Endothelial cell (in vitro differentiated cells): ENCODE results near the gene KCNG2. TPM values are rescaled to one million over a fixed set of nuclear protein-coding genes. Genes with fewer than 3 reads are reported as not detected.

ENCODE experiments used
- DNase-seq: peaks from one replicate; pipeline ENCODE4 v3.0.0; 2021; ENCODE audit warnings: low spot score
- H3K27ac Mint-ChIP-seq: one replicate; pipeline ENCODE4 v1.8.0; 2021; ENCODE audit warnings: mixed read lengths, inconsistent platforms; ENCODE audit not compliant: unreplicated experiment
- H3K27me3 Mint-ChIP-seq: one replicate; pipeline ENCODE4 v1.8.0; 2021; ENCODE audit warnings: mild to moderate bottlenecking, moderate library complexity, mixed read lengths, inconsistent platforms; ENCODE audit not compliant: unreplicated experiment
- H3K36me3 Mint-ChIP-seq: one replicate; pipeline ENCODE4 v1.8.0; 2021; ENCODE audit warnings: mild to moderate bottlenecking, low read depth, mixed read lengths, inconsistent platforms; ENCODE audit not compliant: unreplicated experiment
- H3K4me1 Mint-ChIP-seq: one replicate; pipeline ENCODE4 v1.8.0; 2021; ENCODE audit warnings: mild to moderate bottlenecking, mixed read lengths, inconsistent platforms; ENCODE audit not compliant: unreplicated experiment
- H3K4me3 Mint-ChIP-seq: one replicate; pipeline ENCODE4 v1.8.0; 2021; ENCODE audit warnings: mild to moderate bottlenecking, mixed read lengths, inconsistent platforms; ENCODE audit not compliant: unreplicated experiment
- H3K9me3 Mint-ChIP-seq: one replicate; pipeline ENCODE4 v1.8.0; 2021; ENCODE audit warnings: mixed read lengths, inconsistent platforms; ENCODE audit not compliant: unreplicated experiment
- CTCF ChIP-seq: fragments of 200-600 bp; sonication (generic); IDR thresholded peaks from one replicate; pipeline ENCODE4 v1.5.0; 2021; ENCODE audit warnings: antibody characterized with exemption; ENCODE audit not compliant: unreplicated experiment
- total RNA-seq: library from RNA; stranded (reverse); fragmentation: NEBNext Ultra II Directional; extraction: Animal tissue kit (Norgen Biotek cat#: 25700); gene quantifications from one replicate; pipeline ENCODE4 v1.2.1, GENCODE V29; 2021; ENCODE audit not compliant: unreplicated experiment

The KCNG2 gene
- total RNA-seq, 1 donor from 2014 or later = 0.56 TPM

- Mint-ChIP-seq H3K27ac (no peak overlapping the region), H3K9me3 (no peaks in the 10 kb centered on the region), H3K4me1 (peaks cover 4% of the 10 kb centered on the region), H3K36me3 (no peaks in the 10 kb centered on the region), H3K27me3 (peaks cover 11% of the 10 kb centered on the region), H3K4me3 (no peak overlapping the region)
- DNase-seq = no peak
- no peak for TF ChIP-seq CTCF
Measured at GRCh38 chr18:79804130-79804787, 6.5 kb downstream of the KCNG2 start.

- no peak overlapping the region for H3K4me3 Mint-ChIP-seq
- H3K4me1 Mint-ChIP-seq = no peaks in the 10 kb centered on the region
- H3K36me3 Mint-ChIP-seq = no peaks in the 10 kb centered on the region
- H3K27ac Mint-ChIP-seq = no peak overlapping the region
- H3K9me3 Mint-ChIP-seq = no peaks in the 10 kb centered on the region
- no peak for TF ChIP-seq CTCF
- no peak for DNase-seq
- H3K27me3 Mint-ChIP-seq = peaks cover 5% of the 10 kb centered on the region
Measured at GRCh38 chr18:79805211-79805887, 7.6 kb downstream of the KCNG2 start.

- H3K4me3 Mint-ChIP-seq = no peak overlapping the region
- no peak for TF ChIP-seq CTCF
- H3K4me1 Mint-ChIP-seq = no peaks in the 10 kb centered on the region
- H3K27ac Mint-ChIP-seq = no peak overlapping the region
- H3K36me3 Mint-ChIP-seq = no peaks in the 10 kb centered on the region
- no peaks in the 10 kb centered on the region for H3K9me3 Mint-ChIP-seq
- no peak for DNase-seq
- H3K27me3 Mint-ChIP-seq = peaks cover 5% of the 10 kb centered on the region
Measured at GRCh38 chr18:79805926-79806487, 8.3 kb downstream of the KCNG2 start.

- Mint-ChIP-seq H3K4me1 (no peaks in the 10 kb centered on the region), H3K27me3 (peaks cover 5% of the 10 kb centered on the region), H3K9me3 (no peaks in the 10 kb centered on the region), H3K4me3 (no peak overlapping the region), H3K36me3 (no peaks in the 10 kb centered on the region), H3K27ac (no peak overlapping the region)
- TF ChIP-seq CTCF = no peak
- DNase-seq = no peak
Measured at GRCh38 chr18:79806976-79807841, 9.5 kb downstream of the KCNG2 start.
